Measurements from ENCODE around the gene STAG3. TPM values are rescaled to one million over a fixed set of nuclear protein-coding genes. Genes with fewer than 3 reads are reported as not detected.
"Not testable (repeated sequence)": the region's sequence is repeated elsewhere in the genome, so short reads cannot be mapped to it uniquely, and the experiment has no call there.

STAG3 gene
- total and polyA plus RNA-seq, 4 experiments from 2014 or later = 1.6 to 7.7 (median 5.1) TPM

- H3K4me3 ChIP-seq (ENCODE audit: low read length in 2 of 2); H3K9me3 ChIP-seq (ENCODE audit: control insufficient read depth in 1 of 2, low read length in 2 of 2); DNase-seq; H3K4me1 ChIP-seq (ENCODE audit: insufficient read depth, low read length); H3K27me3 Mint-ChIP-seq; H3K27me3 ChIP-seq (ENCODE audit: insufficient read depth, low read length); intact Hi-C loops (cut with micrococcal nuclease); H3K27ac ChIP-seq (ENCODE audit: low read depth, low read length); H3K36me3 Mint-ChIP-seq; H3K4me3 Mint-ChIP-seq; H3K4me1 Mint-ChIP-seq; H3K9me3 Mint-ChIP-seq; H3K36me3 ChIP-seq (ENCODE audit: insufficient read depth, low read length): not testable (repeated sequence)
- ChIA-PET POLR2A (ENCODE audit: partially characterized antibody) (interaction anchor here (1.2 kb wide), 1 partner anchor 172 kb away, joined by 3 read pairs; no protein-coding TSS in a partner anchor), CTCF (ENCODE audit: partially characterized antibody) (interaction anchor here (0.7 kb wide), 1 partner anchor 718 kb away, joined by 3 read pairs; no protein-coding TSS in a partner anchor)
- peak overlapping the region in 1 of 7 donors; percentile 57 for H3K27ac Mint-ChIP-seq
Measured at GRCh38 chr7:100259984-100260383, 82.3 kb downstream of the STAG3 start.

- H3K4me1 ChIP-seq (ENCODE audit: insufficient read depth, low read length); H3K27ac ChIP-seq (ENCODE audit: low read depth, low read length); CTCF ChIA-PET (ENCODE audit: partially characterized antibody); H3K36me3 ChIP-seq (ENCODE audit: insufficient read depth, low read length); H3K4me3 Mint-ChIP-seq; DNase-seq; H3K9me3 ChIP-seq (ENCODE audit: control insufficient read depth in 1 of 2, low read length in 2 of 2); H3K27me3 Mint-ChIP-seq; H3K27ac Mint-ChIP-seq; H3K36me3 Mint-ChIP-seq; POLR2A ChIA-PET (ENCODE audit: partially characterized antibody); H3K27me3 ChIP-seq (ENCODE audit: insufficient read depth, low read length); H3K4me3 ChIP-seq (ENCODE audit: low read length in 2 of 2); intact Hi-C loops (cut with micrococcal nuclease); H3K9me3 Mint-ChIP-seq; H3K4me1 Mint-ChIP-seq: not testable (repeated sequence)
Measured at GRCh38 chr7:100262896-100263295, 85.2 kb downstream of the STAG3 start.

Small RNA genes within 50 kb of the gene (microRNA-seq; reads per million reads assigned to microRNA genes)
- gene MIR4658 (ENCODE audit: borderline microRNAs expressed, borderline number of aligned reads, borderline replicate concordance) = not detected

Other genes starting within 250 kb of the STAG3 start
- under 1 TPM; 0.39 to 0.61 TPM for gene GJC3, start 248.3 kb upstream of the STAG3 start, total RNA-seq
- under 1 TPM; 0.23 to 0.94 TPM for gene GJC3, start 248.3 kb upstream of the STAG3 start, polyA plus RNA-seq
- gene AZGP1, start 201.9 kb upstream of the STAG3 start, total RNA-seq = not detected
- gene AZGP1, start 201.9 kb upstream of the STAG3 start, polyA plus RNA-seq = not detected
- gene ZKSCAN1, start 162.3 kb upstream of the STAG3 start, total RNA-seq = 100 to 1,000 TPM in 1 of 2 experiments, 10 to 100 TPM in 1; 94.8 to 101 TPM
- 10 to 100 TPM; 25.0 to 47.0 TPM for gene ZKSCAN1, start 162.3 kb upstream of the STAG3 start, polyA plus RNA-seq
- gene ZSCAN21, start 128.1 kb upstream of the STAG3 start, total RNA-seq = 10 to 100 TPM in 1 of 2 experiments, 1 to 10 TPM in 1; 9.9 to 10.6 TPM
- 1 to 10 TPM; 2.5 to 9.7 TPM for gene ZSCAN21, start 128.1 kb upstream of the STAG3 start, polyA plus RNA-seq
- 10 to 100 TPM; 44.2 to 44.8 TPM for gene ZNF3, start 96.2 kb upstream of the STAG3 start, total RNA-seq
- gene ZNF3, start 96.2 kb upstream of the STAG3 start, polyA plus RNA-seq = 10 to 100 TPM; 11.9 to 25.4 TPM
- gene COPS6, start 88.9 kb upstream of the STAG3 start, total RNA-seq = 10 to 100 TPM; 85.5 to 89.2 TPM
- 100 to 1,000 TPM; 155 to 261 TPM for gene COPS6, start 88.9 kb upstream of the STAG3 start, polyA plus RNA-seq
- 100 to 1,000 TPM; 164 to 173 TPM for gene MCM7, start 76.5 kb upstream of the STAG3 start, total RNA-seq
- gene MCM7, start 76.5 kb upstream of the STAG3 start, polyA plus RNA-seq = 10 to 100 TPM; 26.9 to 29.9 TPM
- 10 to 100 TPM; 12.1 to 14.9 TPM for gene AP4M1, start 76.3 kb upstream of the STAG3 start, total RNA-seq
- gene AP4M1, start 76.3 kb upstream of the STAG3 start, polyA plus RNA-seq = 1 to 10 TPM; 3.2 to 4.3 TPM
- 10 to 100 TPM; 61.6 to 62.2 TPM for gene TAF6, start 58.6 kb upstream of the STAG3 start, total RNA-seq
- 10 to 100 TPM; 25.3 to 35.2 TPM for gene TAF6, start 58.6 kb upstream of the STAG3 start, polyA plus RNA-seq
- gene CNPY4, start 58.3 kb upstream of the STAG3 start, total RNA-seq = 10 to 100 TPM; 69.0 to 69.8 TPM
- gene CNPY4, start 58.3 kb upstream of the STAG3 start, polyA plus RNA-seq = 10 to 100 TPM; 14.8 to 24.8 TPM
- gene MBLAC1, start 51.0 kb upstream of the STAG3 start, total RNA-seq = 1 to 10 TPM; 6.4 to 6.8 TPM
- 1 to 10 TPM in 1 of 2 donors, under 1 TPM in 1; 0.77 to 1.2 TPM for gene MBLAC1, start 51.0 kb upstream of the STAG3 start, polyA plus RNA-seq
- gene LAMTOR4, start 29.0 kb upstream of the STAG3 start, total RNA-seq = 100 to 1,000 TPM; 178 to 189 TPM
- 100 to 1,000 TPM; 423 to 501 TPM for gene LAMTOR4, start 29.0 kb upstream of the STAG3 start, polyA plus RNA-seq
- gene TRAPPC14, start 19.2 kb upstream of the STAG3 start, total RNA-seq = 10 to 100 TPM; 68.7 to 73.0 TPM
- gene TRAPPC14, start 19.2 kb upstream of the STAG3 start, polyA plus RNA-seq = 1 to 10 TPM; 1.4 to 5.5 TPM
- gene GAL3ST4, start 9.3 kb upstream of the STAG3 start, total RNA-seq = 1 to 10 TPM; 8.0 to 8.9 TPM
- gene GAL3ST4, start 9.3 kb upstream of the STAG3 start, polyA plus RNA-seq = 1 to 10 TPM; 2.3 to 5.0 TPM
- gene GPC2, start 537 bp upstream of the STAG3 start, total RNA-seq = 10 to 100 TPM; 11.8 to 12.5 TPM
- under 1 TPM in 1 of 2 donors, not detected in 1; 0.73 TPM for gene GPC2, start 537 bp upstream of the STAG3 start, polyA plus RNA-seq
- 10 to 100 TPM; 77.4 to 85.2 TPM for gene PVRIG, start 42.0 kb downstream of the STAG3 start, total RNA-seq
- 10 to 100 TPM; 68.2 to 87.3 TPM for gene PVRIG, start 42.0 kb downstream of the STAG3 start, polyA plus RNA-seq
- gene SPDYE3, start 129.8 kb downstream of the STAG3 start, total RNA-seq = not detected
- 1 to 10 TPM; 6.3 to 9.9 TPM for gene SPDYE3, start 129.8 kb downstream of the STAG3 start, polyA plus RNA-seq
- gene PILRB, start 180.2 kb downstream of the STAG3 start, total RNA-seq = 100 to 1,000 TPM; 104 to 117 TPM
- gene PILRB, start 180.2 kb downstream of the STAG3 start, polyA plus RNA-seq = 1 to 10 TPM; 1.1 to 5.2 TPM
- 1 to 10 TPM; 5.7 to 5.8 TPM for gene PILRA, start 195.6 kb downstream of the STAG3 start, total RNA-seq
- gene PILRA, start 195.6 kb downstream of the STAG3 start, polyA plus RNA-seq = under 1 TPM in 1 of 2 donors, not detected in 1; 0.32 TPM